HEK293T (cell line): ENCODE measurements around the gene SREBF2.

Experiments used
- ARNT ChIP-seq: fragments of 450-650 bp; IDR thresholded peaks from 2 replicates; pipeline ENCODE4 v1.6.1; 2017; ENCODE audit warnings: mild to moderate bottlenecking
- ELF4 ChIP-seq: fragments of 450-650 bp; IDR thresholded peaks from 2 replicates; pipeline ENCODE4 v1.6.1; 2017; ENCODE audit warnings: antibody characterized with exemption
- FOXK2 ChIP-seq: fragments of 450-650 bp; IDR thresholded peaks from 2 replicates; pipeline ENCODE4 v1.6.1; 2016; ENCODE audit warnings: mild to moderate bottlenecking
- FOXM1 ChIP-seq: fragments of 450-650 bp; IDR thresholded peaks from 2 replicates; pipeline ENCODE4 v1.6.1; 2017; ENCODE audit warnings: mild to moderate bottlenecking, borderline replicate concordance
- HDGF ChIP-seq: fragments of 450-650 bp; IDR thresholded peaks from 2 replicates; pipeline ENCODE4 v1.6.1; 2017; ENCODE audit warnings: antibody characterized with exemption, borderline replicate concordance
- L3MBTL2 ChIP-seq: fragments of 450-650 bp; conservative IDR thresholded peaks from 2 replicates; pipeline ENCODE4 v1.6.1; 2016; ENCODE audit warnings: mild to moderate bottlenecking
- PKNOX1 ChIP-seq: fragments of 450-650 bp; IDR thresholded peaks from 2 replicates; pipeline ENCODE4 v1.6.1; 2016

GRCh38 chr22:41820447-41820846 lies 12.5 kb upstream of the SREBF2 start:
- TF ChIP-seq ELF4 = no peak
- TF ChIP-seq PKNOX1 = no peak
- no peak for TF ChIP-seq FOXM1
- no peak for TF ChIP-seq ARNT
- TF ChIP-seq FOXK2 = no peak
- no peak for TF ChIP-seq L3MBTL2
- TF ChIP-seq HDGF = no peak
